ENCODE measurements around the gene PAQR9. TPM values are rescaled to one million over a fixed set of nuclear protein-coding genes. Genes with fewer than 3 reads are reported as not detected.

The PAQR9 gene
- polyA plus RNA-seq, 1 of the 3 experiments (the other 2 are of a cell fraction), result 0.16 TPM

- Histone ChIP-seq H3K4me1 (ENCODE audit: control insufficient read depth in 1 of 2, insufficient read depth in 2 of 2, low read depth in 1 of 2, low read length in 1 of 2) (0 out of 4 replicates have a peak, but pooled peaks cover 0 to 2% of the 10 kb centered on the region in 2 experiments), H3K4me2 (no peak overlapping the region), H3K27ac (ENCODE audit: low read depth in 2 of 2, low read length in 1 of 2) (no peak overlapping the region), H3K4me3 (ENCODE audit: low read depth in 2 of 2, low read length in 1 of 2) (no peak overlapping the region), H3K36me3 (replicated peaks in 1 of 2; ENCODE audit: control insufficient read depth in 1 of 2, insufficient read depth in 2 of 2, low read length in 1 of 2) (no peaks in the 10 kb centered on the region), H3K9me3 (no peaks in the 10 kb centered on the region), H2AFZ (ENCODE audit: low read depth) (no peak overlapping the region), H3K79me2 (ENCODE audit: insufficient read depth) (no peaks in the 10 kb centered on the region), H4K20me1 (ENCODE audit: insufficient read depth) (no peaks in the 10 kb centered on the region), H3K9me2 (no peaks in the 10 kb centered on the region), H3K9ac (no peak overlapping the region), H3F3A (replicated peaks; ENCODE audit: insufficient read depth) (no peaks in the 10 kb centered on the region), H3K27me3 (ENCODE audit: insufficient read depth) (no peaks in the 10 kb centered on the region)
- no peak for DNase-seq
- 30% methylated on average over 7 of the region's 7 CpGs for WGBS (ENCODE audit: low lambda C conversion rate)
- POLR2A ChIA-PET, result no interaction called here
- TF ChIP-seq RAD21 (IDR thresholded peaks at IDR 0.05; ENCODE audit: low read length) (no peak), ELF1 (IDR thresholded peaks at IDR 0.05) (no peak), ZBTB33 (IDR thresholded peaks at IDR 0.05; ENCODE audit: borderline replicate concordance, low read depth) (no peak), TEAD4 (IDR thresholded peaks at IDR 0.05; ENCODE audit: borderline replicate concordance, insufficient read depth) (no peak), TCF12 (IDR thresholded peaks at IDR 0.05) (no peak), MXI1 (IDR thresholded peaks at IDR 0.05; ENCODE audit: low read depth, low read length) (no peak), IRF3 (IDR thresholded peaks at IDR 0.05; ENCODE audit: low read depth, low read length) (no peak), NRF1 (IDR thresholded peaks at IDR 0.05; ENCODE audit: low read depth, low read length) (no peak), SIN3A (IDR thresholded peaks at IDR 0.05; ENCODE audit: borderline replicate concordance, low read depth, low read length) (no peak), CTCF (IDR thresholded peaks at IDR 0.05) (no peak), RXRA (IDR thresholded peaks at IDR 0.05; ENCODE audit: borderline replicate concordance, low read depth) (no peak), FOXM1 (IDR thresholded peaks at IDR 0.05; ENCODE audit: low read depth) (no peak), MEF2A (IDR thresholded peaks at IDR 0.05; ENCODE audit: borderline replicate concordance, low read depth) (no peak), JUND (IDR thresholded peaks at IDR 0.05) (no peak), USF1 (IDR thresholded peaks at IDR 0.05; ENCODE audit: borderline replicate concordance, low read depth) (no peak), TAF1 (IDR thresholded peaks at IDR 0.05; ENCODE audit: borderline replicate concordance, low read depth, low read length) (no peak), REST (IDR thresholded peaks at IDR 0.05; ENCODE audit: low read depth, low read length) (no peak), CHD2 (IDR thresholded peaks at IDR 0.05; ENCODE audit: low read length, partially characterized antibody) (no peak)
- CTCF ChIA-PET, result interaction anchor here (0.7 to 6.2 kb wide), 9 partner anchors 13 to 400 kb away, joined by 3 to 88 read pairs (median 4); partner anchors contain the start of genes PAQR9 and U2SURP
These were observed 24.2 kb upstream of the PAQR9 start for GRCh38 chr3:142987707-142988106.

Measured in SK-N-SH (cell line).